Stimulated activated CD8-positive, alpha-beta memory T cell treated with anti-CD3 and anti-CD28 coated beads, Interleukin-12 subunit alpha, Interleukin-12 subunit beta, amount 100 ng/mL, for 1 hour (primary cell): ENCODE data around the gene PFKL.

ENCODE experiments used
- DNase-seq: peaks from one replicate; pipeline ENCODE4 v3.0.0-alpha.2; 2020; ENCODE audit warnings: low read depth

The PFKL gene

GRCh38 chr21:44299458-44300261, at the start of gene PFKL:
Gene PFKL (plus strand): TSS chr21:44300053. CDS start chr21:44300106, 53 bp downstream.
- DNase-seq, result no peak

GRCh38 chr21:44253832-44254710, 45.8 kb upstream of the PFKL start:
- DNase-seq, result no peak

GRCh38 chr21:44255511-44255981, 44.3 kb upstream of the PFKL start:
- no peak for DNase-seq

- DNase-seq, result no peak
Measured at GRCh38 chr21:44258056-44258725, 41.7 kb upstream of the PFKL start.

GRCh38 chr21:44259082-44259705, 40.7 kb upstream of the PFKL start:
- DNase-seq, result no peak

GRCh38 chr21:44260066-44260465, 39.8 kb upstream of the PFKL start:
- no peak for DNase-seq

- DNase-seq, result no peak
Measured at GRCh38 chr21:44260791-44261631, 38.8 kb upstream of the PFKL start.

- DNase-seq, result no peak
Measured at GRCh38 chr21:44261675-44262295, 38.1 kb upstream of the PFKL start, which contains the start of gene DNMT3L. Gene DNMT3L (minus strand): TSS chr21:44261897. CDS start chr21:44261259, 638 bp downstream.

GRCh38 chr21:44262338-44263056, 37.4 kb upstream of the PFKL start:
- no peak for DNase-seq

GRCh38 chr21:44263221-44263760, 36.6 kb upstream of the PFKL start:
- DNase-seq, result no peak

GRCh38 chr21:44263768-44264167, 36.1 kb upstream of the PFKL start:
- no peak for DNase-seq

GRCh38 chr21:44265734-44266270, 34.1 kb upstream of the PFKL start:
- DNase-seq, result no peak

GRCh38 chr21:44267655-44268142, 32.2 kb upstream of the PFKL start:
- no peak for DNase-seq

- no peak for DNase-seq
Measured at GRCh38 chr21:44269090-44269489, 30.8 kb upstream of the PFKL start.

GRCh38 chr21:44271558-44272283, 28.1 kb upstream of the PFKL start:
- no peak for DNase-seq

GRCh38 chr21:44272284-44272858, 27.5 kb upstream of the PFKL start:
- no peak for DNase-seq

- DNase-seq, result no peak
Measured at GRCh38 chr21:44273046-44273445, 26.8 kb upstream of the PFKL start.

GRCh38 chr21:44275041-44275440, 24.8 kb upstream of the PFKL start:
- DNase-seq, result no peak
